GM12892 (cell line): ENCODE data around the gene SLFN12L.

Experiments
- POLR2A ChIP-seq: IDR thresholded peaks from 2 replicates; pipeline ENCODE4 v1.6.1; 2011; ENCODE audit warnings: low read depth, low read length, control low read depth
- POLR2AphosphoS5 ChIP-seq: IDR thresholded peaks from 2 replicates; pipeline ENCODE4 v1.6.1; 2011; ENCODE audit warnings: low read depth, low read length, control low read depth

DNA sequence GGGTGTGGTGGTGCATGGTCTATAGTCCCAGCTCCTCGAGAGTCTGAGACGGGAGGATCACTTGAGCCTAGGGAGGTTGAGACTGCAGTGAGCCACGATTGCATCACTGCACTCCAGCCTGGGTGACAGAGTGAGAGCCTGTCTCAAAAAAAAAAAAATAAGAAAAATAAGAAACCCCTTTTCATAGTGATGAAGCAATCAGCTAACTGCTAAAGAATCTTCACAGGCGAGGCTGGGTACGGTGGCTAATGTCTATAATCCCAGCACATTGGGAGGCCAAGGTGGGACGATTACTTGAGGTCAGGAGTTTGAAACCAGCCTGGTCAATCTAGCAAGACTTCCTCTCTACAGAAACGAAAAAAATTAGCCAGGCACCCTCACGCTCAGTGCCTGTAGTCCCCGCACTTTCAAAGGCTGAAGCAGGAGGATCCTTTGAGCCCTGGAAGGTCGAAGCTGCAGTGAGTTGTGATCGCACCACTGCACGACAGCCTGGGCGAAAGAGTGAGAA is 760 bp downstream of the SLFN12L start:
- TF ChIP-seq POLR2A (peak; percentile 38; the same call in 1 of the 2 replicates), POLR2AphosphoS5 (no peak; the same call in 1 of the 2 replicates)
